K562 (cell line): Measurements from ENCODE around the gene FRRS1L.

Experiments used
- CTCF ChIP-seq, 3 experiments: IDR thresholded peaks in 2 of 3; conservative IDR thresholded peaks in 1 of 3; 2 replicates each; pipeline ENCODE4 v1.5.1; 2011 to 2012; ENCODE audit warnings: low read length in 3 of 3, mild to moderate bottlenecking in 3 of 3, control low read depth in 2 of 3, improper control_type of control experiment in 1 of 3, inconsistent platforms in 1 of 3, low read depth in 1 of 3, mixed read lengths in 1 of 3, moderate library complexity in 1 of 3; ENCODE audit not compliant: insufficient read depth in 2 of 3
- SMARCE1 ChIP-seq: fragments of 450-650 bp; IDR thresholded peaks from 2 replicates; pipeline ENCODE4 v1.7.1; 2016; ENCODE audit warnings: mild to moderate bottlenecking
- ZNF197 ChIP-seq: fragments of 200-800 bp; sonication (Bioruptor generic); IDR thresholded peaks from 2 replicates; pipeline ENCODE4 v1.6.1; 2016; ENCODE audit warnings: low read depth, missing genetic modification characterization, missing compliant biosample characterization
- ZNF561 ChIP-seq: fragments of 450-650 bp; formaldehyde crosslinking; conservative IDR thresholded peaks from 2 replicates; pipeline ENCODE4 v1.4.0; 2020; ENCODE audit warnings: mild to moderate bottlenecking, moderate library complexity
- ZNF586 ChIP-seq: fragments of 450-650 bp; formaldehyde crosslinking; conservative IDR thresholded peaks from 2 replicates; pipeline ENCODE4 v1.4.0; 2020; ENCODE audit warnings: mild to moderate bottlenecking, moderate library complexity

GRCh38 chr9:109166171-109166770, 778 bp downstream of the FRRS1L start:
- TF ChIP-seq CTCF (IDR thresholded peaks at IDR 0.05 in 2 of 3, conservative IDR thresholded peaks at IDR 0.05 in 1 of 3; ENCODE audit: insufficient read depth in 2 of 3, low read depth in 1 of 3, low read length in 3 of 3) (no peak), ZNF561 (no peak), ZNF586 (CRISPR knock-in tag) (no peak), SMARCE1 (no peak), ZNF197 (CRISPR knock-in tag) (no peak)
